Anterior cingulate cortex (tissue), 58 donors: Measurements from ENCODE around the gene PUM1.
"Not testable (repeated sequence)": the region's sequence is repeated elsewhere in the genome, so short reads cannot be mapped to it uniquely, and the experiment has no call there.

Experiments used
- DNase-seq, 58 donors: peaks; one replicate each; lab custom pipeline; 2025; lab: John Stamatoyannopoulos, UW

Gene PUM1

GRCh38 chr1:31065310-31066217 is at the start of gene PUM1:
Gene PUM1 (minus strand): TSS chr1:31065717. CDS start chr1:31059566, 6,151 bp downstream.
- DNase-seq: peak; percentile 81 to 96 (median 94)

GRCh38 chr1:31112266-31112935 is 46.9 kb upstream of the PUM1 start:
- DNase-seq: no peak

GRCh38 chr1:31111290-31111951 is 45.9 kb upstream of the PUM1 start:
- DNase-seq: no peak

- no peak for DNase-seq
Measured at GRCh38 chr1:31110846-31111245, 45.3 kb upstream of the PUM1 start.

- DNase-seq: no peak
Measured at GRCh38 chr1:31108861-31109260, 43.3 kb upstream of the PUM1 start.

GRCh38 chr1:31105646-31106045 is 40.1 kb upstream of the PUM1 start:
- DNase-seq: no peak

GRCh38 chr1:31102501-31102950 is 37.0 kb upstream of the PUM1 start:
- DNase-seq: no peak

- no peak for DNase-seq
Measured at GRCh38 chr1:31101147-31101502, 35.6 kb upstream of the PUM1 start.

GRCh38 chr1:31099293-31100032 is 33.9 kb upstream of the PUM1 start:
- DNase-seq: no peak

- no peak for DNase-seq
Measured at GRCh38 chr1:31095985-31096384, 30.5 kb upstream of the PUM1 start.

- DNase-seq: no peak
Measured at GRCh38 chr1:31095298-31095981, 29.9 kb upstream of the PUM1 start.

GRCh38 chr1:31088081-31088480 is 22.6 kb upstream of the PUM1 start:
- DNase-seq: not testable (repeated sequence)

GRCh38 chr1:31084782-31085569 is 19.5 kb upstream of the PUM1 start:
- DNase-seq: no peak

GRCh38 chr1:31082385-31082784 is 16.9 kb upstream of the PUM1 start:
- no peak for DNase-seq

GRCh38 chr1:31073044-31073443 is 7.5 kb upstream of the PUM1 start:
- no peak for DNase-seq

- no peak for DNase-seq
Measured at GRCh38 chr1:31072304-31072746, 6.8 kb upstream of the PUM1 start.

- no peak for DNase-seq
Measured at GRCh38 chr1:31069392-31069791, 3.9 kb upstream of the PUM1 start.

- peak in 36 of 58 donors; percentile 13 to 77 (median 58) for DNase-seq
Measured at GRCh38 chr1:31064718-31065309, 703 bp downstream of the PUM1 start.
